ENCODE measurements around the gene BTF3. TPM values are rescaled to one million over a fixed set of nuclear protein-coding genes. Genes with fewer than 3 reads are reported as not detected.

Gene BTF3
- total and polyA plus RNA-seq, 12 donors = 283 to 714 (median 399) TPM

DNA sequence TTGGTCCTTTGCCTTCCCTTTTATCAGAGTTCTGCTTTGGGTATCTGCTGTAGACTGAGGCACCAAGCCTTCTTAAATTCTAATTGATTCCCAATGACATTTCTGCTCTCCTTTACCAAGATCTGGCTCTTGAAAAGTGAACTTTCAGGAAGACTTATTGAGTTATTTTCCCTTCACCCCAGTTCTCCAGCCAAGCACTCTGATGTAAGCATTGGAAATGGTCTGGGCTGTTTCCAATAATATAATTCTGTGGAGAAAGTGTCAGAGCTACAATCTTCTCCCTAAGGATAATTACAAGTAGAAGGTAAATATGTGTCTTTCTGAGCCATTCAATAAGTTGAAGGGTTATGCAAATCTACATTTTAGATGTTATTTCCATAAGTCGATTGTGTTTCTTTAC is 30.8 kb downstream of the BTF3 start:
- TF ChIP-seq, protein P1, sequence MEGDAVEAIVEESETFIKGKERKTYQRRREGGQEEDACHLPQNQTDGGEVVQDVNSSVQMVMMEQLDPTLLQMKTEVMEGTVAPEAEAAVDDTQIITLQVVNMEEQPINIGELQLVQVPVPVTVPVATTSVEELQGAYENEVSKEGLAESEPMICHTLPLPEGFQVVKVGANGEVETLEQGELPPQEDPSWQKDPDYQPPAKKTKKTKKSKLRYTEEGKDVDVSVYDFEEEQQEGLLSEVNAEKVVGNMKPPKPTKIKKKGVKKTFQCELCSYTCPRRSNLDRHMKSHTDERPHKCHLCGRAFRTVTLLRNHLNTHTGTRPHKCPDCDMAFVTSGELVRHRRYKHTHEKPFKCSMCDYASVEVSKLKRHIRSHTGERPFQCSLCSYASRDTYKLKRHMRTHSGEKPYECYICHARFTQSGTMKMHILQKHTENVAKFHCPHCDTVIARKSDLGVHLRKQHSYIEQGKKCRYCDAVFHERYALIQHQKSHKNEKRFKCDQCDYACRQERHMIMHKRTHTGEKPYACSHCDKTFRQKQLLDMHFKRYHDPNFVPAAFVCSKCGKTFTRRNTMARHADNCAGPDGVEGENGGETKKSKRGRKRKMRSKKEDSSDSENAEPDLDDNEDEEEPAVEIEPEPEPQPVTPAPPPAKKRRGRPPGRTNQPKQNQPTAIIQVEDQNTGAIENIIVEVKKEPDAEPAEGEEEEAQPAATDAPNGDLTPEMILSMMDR (IDR thresholded peaks at IDR 0.05) = no peak
- H3K27me3 ChIP-seq = peaks cover 0 to 15% (median 5%) of the 10 kb centered on the region in 7 donors
- no peaks in the 10 kb centered on the region for H3K4me1 ChIP-seq
- no peak overlapping the region for H3K4me3 ChIP-seq
- H3K36me3 ChIP-seq = no peaks in the 10 kb centered on the region
- ATAC-seq = no peak
- intact Hi-C loops (cut with DNase I) = no loop called here
- H3K27ac ChIP-seq = no peak overlapping the region
- no peak for DNase-seq
- 83 to 90% methylated on average over 1 of the region's 1 CpG for WGBS, 2 donors
- no peaks in the 10 kb centered on the region for H3K9me3 ChIP-seq

DNA sequence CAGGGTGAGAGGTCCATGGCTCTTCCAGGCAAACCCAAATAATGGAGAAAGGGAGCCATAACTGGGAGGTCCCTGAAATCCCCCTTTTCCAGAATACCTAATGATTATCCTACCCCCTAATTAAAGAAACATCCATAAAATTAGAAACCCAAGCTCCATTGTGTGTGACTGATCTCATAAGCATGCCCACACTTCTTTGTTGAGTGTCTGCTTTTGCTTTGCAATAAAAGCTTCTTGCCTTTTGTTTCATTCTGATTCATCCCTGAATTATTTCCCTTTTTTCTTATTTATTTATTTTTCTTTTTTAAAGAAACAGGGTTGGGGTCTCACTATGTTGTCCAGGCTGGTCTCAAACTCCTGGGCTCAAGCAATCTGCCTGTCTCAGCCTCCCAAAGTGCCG is 33.1 kb downstream of the BTF3 start:
- Histone ChIP-seq H3K9me3 (no peaks in the 10 kb centered on the region), H3K4me1 (no peaks in the 10 kb centered on the region), H3K27ac (no peak overlapping the region), H3K36me3 (no peaks in the 10 kb centered on the region), H3K27me3 (peaks cover 0 to 15% (median 5%) of the 10 kb centered on the region in 7 donors), H3K4me3 (no peak overlapping the region)
- 92 to 100% methylated on average over 1 of the region's 1 CpG for whole genome bisulfite sequencing, 2 donors
- DNase-seq (no peak), ATAC-seq (no peak)
- intact Hi-C loops (cut with DNase I) = loop anchor here in 1 of 10 donors (10.0 kb wide), 1 partner anchor 447 kb away; no protein-coding TSS in a partner anchor
- TF ChIP-seq, protein P1 (IDR thresholded peaks at IDR 0.05) = no peak

DNA sequence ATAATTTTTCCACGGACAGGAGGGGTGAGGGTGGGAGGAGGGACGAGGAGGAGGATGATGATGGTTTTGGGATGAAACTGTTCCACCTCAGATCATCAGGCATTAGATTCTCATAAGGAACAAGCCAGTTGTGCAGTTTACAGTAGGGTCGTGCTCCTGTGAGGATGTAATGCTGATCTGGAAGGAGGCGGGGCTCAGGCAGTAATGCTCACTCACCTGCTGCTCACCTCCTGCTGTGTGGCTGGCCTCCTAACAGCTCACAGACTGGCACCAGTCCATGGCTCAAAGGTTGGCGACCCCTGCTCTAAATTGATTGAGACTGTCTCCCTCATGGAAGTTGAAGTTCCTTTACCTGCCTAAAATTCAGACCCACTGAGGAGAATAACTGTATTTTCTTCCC is 34.0 kb downstream of the BTF3 start:
- DNase-seq (no peak), ATAC-seq (no peak)
- WGBS, 2 donors = 78 to 87% methylated on average over 5 of the region's 5 CpGs
- Histone ChIP-seq H3K27me3 (peaks cover 0 to 15% (median 4%) of the 10 kb centered on the region in 7 donors), H3K36me3 (no peaks in the 10 kb centered on the region), H3K9me3 (no peaks in the 10 kb centered on the region), H3K4me1 (no peaks in the 10 kb centered on the region), H3K4me3 (no peak overlapping the region), H3K27ac (no peak overlapping the region)
- intact Hi-C loops (cut with DNase I) = loop anchor here in 1 of 10 donors (10.0 kb wide), 1 partner anchor 447 kb away; no protein-coding TSS in a partner anchor
- TF ChIP-seq, protein P1 (IDR thresholded peaks at IDR 0.05) = no peak

DNA sequence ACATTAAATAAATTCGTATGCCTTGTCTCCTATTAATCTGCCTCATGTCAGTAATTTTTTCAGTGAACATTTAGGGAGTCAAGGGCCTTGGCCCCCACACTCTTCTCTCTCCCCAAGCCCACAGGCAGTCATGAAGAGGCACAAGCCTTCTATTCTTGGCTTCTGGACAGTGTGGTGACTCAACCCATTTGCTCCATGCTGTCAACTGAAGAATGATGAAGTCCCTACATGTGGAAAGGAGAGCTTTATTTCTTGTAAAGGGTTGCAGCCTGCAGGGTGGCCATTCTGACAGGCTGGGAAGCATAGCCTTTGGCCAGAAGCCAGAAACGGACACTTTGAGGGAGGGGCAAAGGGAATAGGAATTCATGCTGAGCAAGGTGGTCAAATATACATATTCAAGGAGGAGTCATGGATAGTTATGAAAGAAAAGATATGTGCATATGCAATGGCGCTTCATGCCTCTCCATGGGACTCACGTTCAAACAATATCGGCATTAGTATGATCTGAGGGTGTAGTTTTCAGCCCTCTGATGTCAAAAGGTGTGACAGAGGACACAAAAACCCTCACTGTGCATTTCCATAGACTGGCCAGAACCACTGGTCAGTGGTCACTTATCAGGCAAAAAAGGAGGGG is 35.9 kb downstream of the BTF3 start:
- no peaks in the 10 kb centered on the region for H3K4me1 ChIP-seq
- no peak overlapping the region for H3K27ac ChIP-seq
- DNase-seq (no peak), ATAC-seq (no peak)
- peaks cover 0 to 15% (median 5%) of the 10 kb centered on the region in 7 donors for H3K27me3 ChIP-seq
- no peaks in the 10 kb centered on the region for H3K36me3 ChIP-seq
- TF ChIP-seq, protein P1 (IDR thresholded peaks at IDR 0.05) = no peak
- no peak overlapping the region for H3K4me3 ChIP-seq
- WGBS, 2 donors = 79 to 86% methylated on average over 5 of the region's 5 CpGs
- no peaks in the 10 kb centered on the region for H3K9me3 ChIP-seq
- intact Hi-C loops (cut with DNase I) = loop anchor here in 1 of 10 donors (10.0 kb wide), 1 partner anchor 449 kb away; no protein-coding TSS in a partner anchor
